C1 segment of cervical spinal cord (tissue), 14 donors: ENCODE measurements around the gene HOGA1.

Experiments
- DNase-seq, 14 donors: peaks; one replicate each; lab custom pipeline; 2025; lab: John Stamatoyannopoulos, UW

HOGA1 gene

DNA sequence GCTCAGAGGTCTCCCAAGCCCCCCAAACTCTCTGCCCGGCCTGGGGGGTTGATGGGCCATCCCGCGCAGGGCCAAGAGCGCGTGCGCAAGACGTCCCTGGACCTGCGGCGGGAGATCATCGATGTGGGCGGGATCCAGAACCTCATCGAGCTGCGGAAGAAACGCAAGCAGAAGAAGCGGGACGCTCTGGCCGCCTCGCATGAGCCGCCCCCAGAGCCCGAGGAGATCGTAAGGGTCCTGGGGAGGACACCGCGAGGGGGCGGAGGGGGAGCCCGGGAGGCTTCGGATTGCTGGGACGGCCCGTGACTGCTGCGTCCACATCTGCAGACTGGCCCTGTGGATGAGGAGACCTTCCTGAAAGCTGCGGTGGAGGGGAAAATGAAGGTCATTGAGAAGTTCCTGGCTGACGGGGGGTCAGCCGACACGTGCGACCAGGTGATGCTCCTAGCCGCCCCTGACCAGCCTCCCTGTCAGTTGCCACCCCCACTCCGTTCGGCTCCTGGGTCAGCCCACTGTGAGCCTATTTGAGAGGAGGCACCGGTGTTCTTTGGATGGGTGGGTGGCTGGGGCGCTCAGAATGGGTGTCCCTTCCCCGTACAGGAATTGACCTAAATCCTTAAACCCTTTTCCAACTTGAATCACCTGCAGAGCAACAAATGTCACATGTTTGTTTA, 5.9 kb upstream of the HOGA1 start:
- DNase-seq: no peak

DNA sequence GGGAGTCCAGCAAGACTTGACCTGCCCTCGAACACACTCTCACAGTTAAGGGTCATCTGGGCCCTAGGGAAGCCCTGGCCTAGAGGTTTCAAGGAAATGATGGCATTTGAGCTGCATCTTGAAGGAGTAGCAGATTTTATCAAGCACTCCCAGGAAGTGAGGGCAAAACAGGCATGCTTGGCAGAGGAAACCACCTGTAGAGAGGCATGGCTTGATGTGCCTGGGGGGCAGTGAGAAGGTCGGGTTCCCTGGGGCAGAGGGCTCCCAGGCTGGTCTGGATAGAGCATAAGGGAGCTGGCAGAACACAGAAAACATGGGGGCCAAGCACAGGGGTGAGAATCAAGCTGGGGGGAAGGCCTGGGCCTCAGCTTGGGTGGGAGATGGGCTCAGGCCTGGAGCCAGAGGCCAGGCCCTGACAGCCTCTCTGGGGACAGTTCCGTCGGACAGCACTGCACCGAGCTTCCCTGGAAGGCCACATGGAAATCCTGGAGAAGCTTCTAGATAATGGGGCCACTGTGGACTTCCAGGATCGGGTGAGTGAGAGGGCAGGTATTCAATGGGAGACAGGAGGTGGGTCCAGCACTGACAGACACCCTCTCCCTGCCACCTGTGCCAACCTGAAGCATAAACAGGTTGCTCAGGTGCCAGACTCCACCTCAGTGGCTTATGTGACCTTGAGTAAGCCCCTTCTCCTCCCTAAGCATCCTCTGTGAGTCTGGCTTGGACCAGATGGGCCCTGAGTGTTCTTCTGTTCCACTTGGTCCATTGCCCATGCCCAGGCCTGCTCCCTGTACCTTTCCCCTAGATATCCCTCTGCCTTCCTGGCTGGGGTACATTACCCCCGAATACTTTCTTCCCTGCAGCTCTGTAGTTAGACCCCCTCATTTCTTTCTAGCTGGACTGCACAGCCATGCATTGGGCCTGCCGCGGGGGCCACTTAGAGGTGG, 3.5 kb upstream of the HOGA1 start:
- DNase-seq: peak in 1 of 14 donors; percentile 39

DNA sequence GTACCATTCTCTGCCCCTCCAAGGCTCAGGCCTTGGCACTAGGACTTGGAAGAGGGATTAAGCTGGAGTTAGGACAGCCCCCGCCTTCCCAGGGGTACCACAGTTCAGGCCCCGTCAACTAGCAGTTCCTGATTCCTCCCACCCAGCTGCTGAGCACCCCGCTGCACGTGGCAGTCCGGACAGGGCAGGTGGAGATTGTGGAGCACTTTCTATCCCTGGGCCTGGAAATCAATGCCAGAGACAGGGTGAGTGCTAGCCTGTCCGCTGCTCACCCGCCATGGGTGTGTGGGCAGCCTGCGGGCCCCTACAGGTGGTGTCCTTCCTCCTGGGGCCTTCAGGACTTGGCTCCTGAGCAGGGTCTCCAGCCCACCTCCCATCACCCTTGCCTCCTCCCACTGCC, 2.0 kb upstream of the HOGA1 start:
- DNase-seq: no peak

DNA sequence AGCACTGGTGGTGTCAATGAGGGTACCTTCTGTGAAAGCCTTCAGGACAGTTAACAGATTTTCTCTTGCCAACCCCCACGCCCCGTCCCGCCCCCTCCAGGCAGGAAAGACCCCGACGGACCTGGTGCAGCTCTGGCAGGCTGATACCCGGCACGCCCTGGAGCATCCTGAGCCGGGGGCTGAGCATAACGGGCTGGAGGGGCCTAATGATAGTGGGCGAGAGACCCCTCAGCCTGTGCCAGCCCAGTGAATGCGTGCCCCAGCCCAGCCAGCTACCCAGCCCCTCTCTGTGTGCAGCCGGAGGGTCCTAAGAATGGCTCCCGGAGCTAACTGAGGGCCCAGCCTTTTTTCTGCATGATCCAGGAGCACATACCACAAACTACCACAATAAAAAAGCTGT, 713 bp upstream of the HOGA1 start:
- DNase-seq: no peak

DNA sequence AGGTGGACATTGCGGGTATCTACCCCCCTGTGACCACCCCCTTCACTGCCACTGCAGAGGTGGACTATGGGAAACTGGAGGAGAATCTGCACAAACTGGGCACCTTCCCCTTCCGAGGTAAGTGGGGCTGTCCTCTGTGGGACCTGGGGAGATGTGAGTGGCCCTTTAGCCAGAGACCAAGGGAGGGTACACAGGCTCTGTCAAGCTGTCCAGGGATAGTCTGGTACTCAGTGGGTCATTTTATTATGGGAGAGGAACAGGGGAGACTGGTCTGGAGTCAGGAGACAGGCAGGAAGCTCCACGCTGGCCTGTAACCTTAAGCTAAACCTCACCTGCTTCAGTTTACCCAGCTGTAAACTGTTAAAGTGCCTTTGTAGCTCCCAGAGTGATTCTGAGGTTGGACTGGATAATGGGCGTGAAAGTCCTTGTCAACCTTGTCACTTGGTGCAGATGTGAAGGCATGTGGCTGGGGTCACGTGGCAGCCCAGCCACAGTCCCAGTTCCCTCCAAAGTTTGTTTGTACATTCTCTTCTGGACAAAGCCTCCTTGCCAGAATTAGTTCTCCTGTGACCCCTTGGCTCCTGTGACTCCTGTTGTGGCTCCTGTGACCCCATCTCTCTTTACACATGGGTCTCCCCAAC, 729 bp downstream of the HOGA1 start:
- peak in 1 of 14 donors; percentile 25 for DNase-seq

DNA sequence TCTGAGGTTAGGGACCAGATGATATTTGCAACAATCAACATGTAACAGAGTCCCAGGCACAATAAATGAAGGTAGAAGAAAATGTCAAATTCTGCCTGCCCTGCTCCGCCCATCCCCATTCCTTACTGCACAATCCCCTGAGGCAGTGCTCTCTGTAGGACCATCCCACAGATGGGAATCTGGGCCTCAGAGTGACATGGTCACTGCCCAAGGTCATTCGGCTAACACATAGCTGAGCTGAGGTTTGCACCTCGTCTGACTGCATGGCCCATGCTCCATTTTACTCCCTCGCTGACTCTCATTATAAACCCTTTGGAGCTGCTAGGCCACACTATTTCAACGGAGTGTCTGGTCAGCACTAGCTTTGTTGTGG, 1.2 kb downstream of the HOGA1 start:
- DNase-seq: no peak

DNA sequence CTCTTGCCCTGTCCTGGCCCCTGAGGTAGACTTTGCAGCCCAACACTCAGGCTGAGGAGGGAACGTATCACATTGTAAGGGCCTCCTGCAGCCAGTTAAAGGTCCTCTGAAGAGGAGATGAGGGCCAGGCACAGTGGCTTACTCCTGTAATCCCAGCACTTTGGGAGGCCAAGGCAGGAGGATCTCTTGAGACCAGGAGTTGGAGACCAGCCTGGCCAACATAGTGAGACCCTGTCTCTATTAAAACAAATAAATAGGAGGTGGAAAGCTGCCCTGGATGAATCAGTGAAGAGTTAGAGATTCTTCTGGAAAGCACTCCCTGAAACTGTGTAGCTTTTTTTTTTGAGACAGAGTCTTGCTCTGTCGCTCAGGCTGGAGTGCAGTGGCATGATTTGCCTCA, 3.0 kb downstream of the HOGA1 start:
- DNase-seq: no peak

DNA sequence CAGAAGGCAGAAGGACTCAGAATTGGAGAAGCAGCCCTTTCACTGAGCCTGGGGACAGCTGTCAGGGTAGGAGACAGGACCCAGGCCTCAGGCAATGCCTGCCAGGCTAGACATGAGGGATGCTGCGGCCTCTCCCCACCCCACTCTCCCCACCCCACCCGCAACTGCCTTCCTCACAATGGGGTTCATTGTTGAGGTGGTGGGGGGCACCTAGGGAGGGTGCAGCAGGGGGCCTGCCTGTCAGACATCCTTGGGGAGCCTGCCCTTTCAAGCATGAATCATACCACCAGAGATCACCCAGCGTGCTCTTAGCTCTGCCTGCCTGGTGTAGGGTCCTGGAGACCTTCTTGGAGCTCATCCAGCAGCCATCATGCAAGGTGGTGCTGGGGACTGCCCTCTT, 5.3 kb downstream of the HOGA1 start, which contains the start of gene C10orf62:
Gene C10orf62 (plus strand): TSS at position 243 of the 400 bp plus-strand sequence. CDS start 177 bp downstream, outside the sequence.
- DNase-seq: peak in 2 of 14 donors; percentile 32

DNA sequence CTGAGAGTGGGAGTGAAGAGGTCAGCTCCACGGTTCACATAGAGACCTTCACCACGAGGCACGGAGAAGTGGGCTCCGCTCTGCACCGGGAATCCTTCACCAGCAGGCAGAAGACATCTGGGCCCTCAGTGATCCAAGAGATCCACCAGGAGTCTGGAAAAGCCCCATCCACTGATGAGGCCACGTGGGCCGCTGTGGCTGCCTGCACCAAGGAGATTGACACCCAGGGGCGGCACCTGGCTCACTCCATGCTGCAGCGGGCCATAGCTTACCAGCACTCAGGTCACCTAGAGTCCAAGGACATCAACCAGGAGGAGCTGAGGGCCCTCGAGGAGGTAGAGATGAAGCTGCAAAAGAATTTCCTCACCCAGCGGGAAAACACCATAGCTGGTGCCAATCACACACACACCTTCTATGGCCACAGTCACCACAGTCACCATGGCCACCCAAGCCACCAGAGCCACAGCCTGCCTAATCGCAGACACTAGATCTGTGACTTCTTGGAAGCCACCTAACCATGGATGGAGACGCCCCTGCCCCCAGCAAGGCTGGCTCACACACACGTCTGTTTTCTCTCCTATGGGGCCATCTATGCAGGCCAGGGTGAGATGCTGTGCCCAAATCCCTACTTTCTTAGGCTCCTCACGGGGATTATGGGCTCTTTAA, 6.0 kb downstream of the HOGA1 start:
- no peak for DNase-seq

DNA sequence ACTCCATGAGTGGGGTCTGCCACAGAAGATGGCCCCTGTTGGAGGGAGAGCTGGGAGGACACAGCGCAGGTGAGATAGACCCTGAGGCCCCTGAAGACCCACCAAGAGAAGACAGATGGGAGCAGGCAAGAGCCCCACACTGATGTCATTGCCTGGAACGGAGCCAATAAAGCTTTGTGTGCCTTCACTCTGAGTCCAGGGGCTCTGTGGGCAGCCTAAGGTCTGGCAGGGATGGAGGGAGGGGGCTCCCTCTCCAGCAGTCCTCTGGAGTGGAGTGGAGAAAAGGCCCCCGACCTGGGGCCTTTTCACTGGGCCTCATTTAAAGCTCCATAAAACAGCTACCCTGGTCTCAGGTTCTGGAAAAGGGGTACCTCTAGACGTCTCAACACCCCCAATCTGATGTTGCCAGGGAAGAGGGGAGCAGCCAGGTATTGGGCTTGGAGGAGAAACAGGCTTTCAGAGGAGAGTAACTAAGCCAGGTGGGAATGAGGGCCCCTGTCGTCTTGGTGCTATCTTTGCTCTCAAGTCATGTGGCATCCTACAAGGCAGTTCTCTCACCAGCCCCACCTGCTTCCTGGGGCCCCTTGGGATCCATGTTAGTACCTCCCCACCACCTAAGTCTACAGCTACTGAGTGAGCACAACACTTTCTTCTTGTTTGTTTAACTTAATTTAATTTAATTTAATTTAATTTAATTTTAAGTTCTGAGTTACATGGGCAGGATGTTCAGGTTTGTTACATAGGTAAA, 6.7 kb downstream of the HOGA1 start:
- DNase-seq: no peak

DNA sequence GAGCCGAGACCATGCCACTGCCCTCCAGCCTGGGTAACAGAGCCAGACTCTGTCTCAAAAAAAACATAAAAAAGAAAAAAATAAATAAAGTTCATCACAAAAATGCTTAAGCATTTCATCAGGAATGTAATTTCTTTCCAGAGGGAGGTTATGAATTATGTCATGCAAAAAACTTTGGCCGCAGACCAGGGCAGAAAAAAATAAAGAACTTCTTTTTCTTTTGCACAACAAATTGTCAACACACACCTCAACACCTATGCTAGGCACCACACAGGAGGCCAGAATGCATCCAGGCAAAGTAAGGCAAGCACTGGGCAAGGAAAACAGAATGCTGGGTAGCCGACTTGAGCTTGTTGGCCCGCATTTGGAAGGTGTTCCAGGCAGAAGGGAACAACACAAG, 9.2 kb downstream of the HOGA1 start:
- DNase-seq: no peak

DNA sequence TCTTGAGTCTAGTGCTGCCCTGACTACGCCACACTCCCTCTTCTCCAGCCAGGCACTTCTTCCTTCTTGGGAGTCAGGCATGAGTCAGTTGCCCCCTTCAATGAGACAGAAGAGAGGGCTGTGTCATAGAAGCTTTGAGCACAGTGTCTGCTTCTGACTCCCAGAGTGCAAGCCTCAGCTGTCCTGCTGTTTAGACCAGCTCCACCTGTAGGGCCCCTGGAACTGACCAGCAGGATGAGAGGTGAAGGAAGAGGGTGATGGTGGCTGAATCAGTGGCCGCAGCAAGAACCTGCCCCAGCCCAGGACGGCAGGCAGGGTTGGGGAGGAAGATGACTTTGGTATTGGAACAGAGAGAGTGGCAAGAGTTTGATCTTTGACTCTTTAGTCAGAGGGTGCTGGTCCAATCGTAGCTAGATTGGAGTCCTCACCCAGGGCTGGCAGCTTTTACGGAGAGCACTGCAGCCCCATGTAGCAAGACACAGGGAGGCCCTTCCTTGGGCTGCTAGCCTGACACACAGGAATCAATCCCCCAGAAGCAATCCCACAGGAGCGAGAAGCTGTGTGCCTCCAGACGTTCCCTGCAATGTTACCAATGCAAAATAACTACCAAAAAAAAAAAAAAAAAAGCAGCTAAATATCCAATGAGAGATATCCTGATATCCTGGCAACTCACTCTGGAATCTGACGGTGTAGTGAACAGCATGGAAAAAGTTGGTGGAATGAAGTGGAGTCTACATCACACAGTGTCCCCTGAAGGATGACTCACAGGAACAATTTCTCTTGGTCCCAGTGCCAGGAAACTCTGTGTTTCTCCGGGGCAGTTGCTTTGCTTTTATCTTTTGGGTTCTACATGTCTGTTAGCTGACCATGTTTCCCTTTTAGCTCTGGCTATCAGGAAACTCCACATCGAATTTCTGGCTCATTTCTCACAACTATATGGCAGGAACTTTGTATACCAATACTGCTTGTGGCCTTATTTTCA, 12.2 kb downstream of the HOGA1 start:
- peak in 1 of 14 donors; percentile 22 for DNase-seq

DNA sequence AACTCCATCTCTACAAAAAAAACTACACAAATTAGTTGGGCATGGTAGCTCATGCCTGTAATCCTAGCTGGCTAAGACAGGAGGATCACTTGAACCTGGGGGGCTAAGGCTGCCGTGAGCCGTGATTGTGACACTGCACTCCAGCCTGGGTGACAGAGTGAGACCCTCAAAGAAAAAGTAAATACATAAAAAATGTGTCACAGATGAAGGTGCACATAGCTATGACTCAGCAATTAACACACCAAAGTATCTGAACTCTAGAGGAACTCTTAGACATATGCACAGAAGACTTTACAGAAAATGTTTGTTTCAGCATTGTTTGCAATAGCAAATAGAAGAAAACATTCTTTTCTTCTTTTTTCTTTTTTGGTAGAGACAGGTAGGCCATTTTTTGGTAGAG, 13.6 kb downstream of the HOGA1 start:
- DNase-seq: no peak

DNA sequence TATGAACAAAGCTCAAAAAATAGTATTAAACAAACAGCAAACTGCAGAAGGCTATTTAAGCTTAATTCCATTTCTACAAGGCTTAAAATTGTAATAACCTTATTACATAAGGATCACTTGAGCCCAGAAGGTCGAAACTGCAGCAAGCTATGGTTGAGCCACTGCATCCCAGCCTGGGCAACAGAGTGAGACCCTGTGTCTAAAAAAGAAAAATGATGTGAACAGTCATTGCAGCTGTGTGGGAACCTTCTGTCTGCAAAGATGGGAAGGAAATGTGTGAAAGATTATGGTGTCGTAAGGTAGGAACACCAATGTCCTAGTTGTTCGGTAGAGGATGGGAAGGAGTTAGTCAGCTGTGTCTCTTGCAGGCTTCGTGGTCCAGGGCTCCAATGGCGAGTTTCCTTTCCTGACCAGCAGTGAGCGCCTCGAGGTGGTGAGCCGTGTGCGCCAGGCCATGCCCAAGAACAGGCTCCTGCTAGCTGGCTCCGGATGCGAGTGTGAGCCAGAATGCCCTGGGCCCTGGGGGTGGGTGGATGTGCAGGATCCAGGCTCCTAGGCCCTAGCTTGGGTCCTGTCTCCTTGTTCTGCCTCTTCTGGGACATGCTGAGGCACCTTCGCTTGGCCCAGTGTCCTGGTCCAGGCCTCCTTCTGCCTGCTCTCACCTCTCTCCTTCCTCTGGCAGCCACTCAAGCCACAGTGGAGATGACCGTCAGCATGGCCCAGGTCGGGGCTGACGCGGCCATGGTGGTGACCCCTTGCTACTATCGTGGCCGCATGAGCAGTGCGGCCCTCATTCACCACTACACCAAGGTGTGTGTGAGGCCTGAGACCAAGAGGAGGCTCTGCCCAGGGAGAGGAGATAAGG, 14.4 kb downstream of the HOGA1 start:
- DNase-seq: no peak

DNA sequence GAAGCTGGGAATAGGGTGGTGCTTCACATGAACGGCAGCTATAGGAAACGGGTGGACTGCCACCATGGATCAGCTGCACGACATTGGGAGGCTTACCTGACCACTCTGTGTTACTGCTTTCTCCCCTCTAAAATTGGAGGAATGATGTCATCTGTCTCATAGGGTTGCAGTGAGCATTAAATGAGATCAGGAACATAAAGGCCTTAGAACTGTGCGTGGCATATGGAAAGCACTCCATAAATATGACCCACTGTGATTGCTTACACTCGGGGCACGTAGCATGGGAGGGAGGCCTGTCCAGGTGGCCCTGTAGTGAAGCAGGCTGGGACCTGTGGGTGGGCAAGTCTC, 15.1 kb downstream of the HOGA1 start:
- peak in 1 of 14 donors; percentile 14 for DNase-seq

DNA sequence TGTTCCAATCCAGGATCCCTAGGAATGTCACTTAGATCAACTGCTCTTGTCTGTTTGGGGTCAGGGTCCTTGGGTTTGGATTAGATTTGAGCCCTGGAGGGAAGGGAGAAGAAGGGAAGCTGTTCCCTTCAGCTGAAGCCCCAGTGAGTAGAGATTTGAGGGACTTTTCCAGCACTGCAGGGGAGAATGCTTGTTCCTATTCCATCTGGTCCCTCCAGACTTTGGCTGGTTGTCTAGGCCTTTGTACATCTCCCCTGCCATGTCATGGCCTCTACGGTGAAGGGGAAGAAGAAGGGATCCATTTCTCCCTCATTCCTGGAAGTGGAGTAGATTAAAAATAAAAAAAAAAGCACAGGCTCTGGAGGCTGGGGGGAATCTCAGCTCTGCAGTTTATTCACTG, 16.4 kb downstream of the HOGA1 start:
- peak in 1 of 14 donors; percentile 54 for DNase-seq

DNA sequence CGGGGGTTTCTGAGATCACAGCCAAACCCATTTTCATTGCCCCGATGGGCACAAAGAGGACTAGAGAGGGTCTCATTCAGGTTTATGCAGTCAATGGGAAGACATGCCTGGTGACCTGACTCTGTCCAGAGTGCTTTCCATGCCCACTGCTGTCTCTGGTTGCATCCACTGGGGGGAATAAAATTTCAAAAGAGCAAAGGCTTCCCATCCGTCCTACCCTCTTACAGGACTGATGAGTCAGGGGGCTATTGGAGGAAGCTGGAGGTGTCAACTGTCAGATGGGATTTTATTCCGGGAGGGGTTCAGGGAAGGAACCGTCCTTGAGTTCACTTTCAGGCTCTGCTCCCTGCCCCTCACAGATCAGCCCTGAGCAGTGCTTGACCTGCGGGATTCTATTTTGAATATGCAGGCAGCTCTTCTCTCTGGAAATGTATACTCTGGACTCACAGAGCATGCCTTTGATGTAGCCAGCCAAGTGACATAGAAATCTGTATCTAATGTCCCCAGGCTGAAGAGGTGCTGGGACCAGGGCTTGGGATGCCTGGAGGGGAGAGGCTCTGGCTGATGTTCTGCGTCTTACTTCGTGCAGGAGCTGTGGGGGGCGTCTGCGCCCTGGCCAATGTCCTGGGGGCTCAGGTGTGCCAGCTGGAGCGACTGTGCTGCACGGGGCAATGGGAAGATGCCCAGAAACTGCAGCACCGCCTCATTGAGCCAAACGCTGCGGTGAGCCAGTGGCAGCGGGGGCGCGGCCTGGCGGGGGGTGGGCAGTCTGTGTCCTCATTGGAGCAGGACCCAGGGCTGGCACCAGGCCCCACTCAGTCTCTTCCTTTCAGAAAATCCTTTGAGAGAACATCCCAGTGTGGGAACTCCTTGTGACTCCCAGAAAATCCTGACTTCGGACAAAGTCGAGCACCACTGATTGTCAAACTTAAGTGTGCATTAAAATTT, 17.4 kb downstream of the HOGA1 start:
- DNase-seq: peak in 12 of 14 donors; percentile 7 to 87 (median 64)
